ENCODE data around the gene TRIM16.
"Not testable (repeated sequence)": the region's sequence is repeated elsewhere in the genome, so short reads cannot be mapped to it uniquely, and the experiment has no call there.

TRIM16 gene

GRCh38 chr17:15683824-15684478 is at the start of gene TRIM16:
Gene TRIM16, minus strand, starts transcription at chr17:15684311. Its CDS starts 32,702 bp downstream, at chr17:15651609.
- DNase-seq (ENCODE audit: low spot score): peak; percentile 79

- not testable (repeated sequence) for DNase-seq (ENCODE audit: low spot score)
Measured at GRCh38 chr17:15733174-15733789, 49.2 kb upstream of the TRIM16 start.

GRCh38 chr17:15731900-15732299 is 47.8 kb upstream of the TRIM16 start, which contains the start of gene TBC1D26:
Gene TBC1D26, plus strand, starts transcription at chr17:15732283. Its CDS starts 3,066 bp downstream, at chr17:15735349.
- DNase-seq (ENCODE audit: low spot score): not testable (repeated sequence)

- not testable (repeated sequence) for DNase-seq (ENCODE audit: low spot score)
Measured at GRCh38 chr17:15730535-15730934, 46.4 kb upstream of the TRIM16 start.

GRCh38 chr17:15716601-15717563 is 32.8 kb upstream of the TRIM16 start:
- DNase-seq (ENCODE audit: low spot score): not testable (repeated sequence)

GRCh38 chr17:15708879-15709278 is 24.8 kb upstream of the TRIM16 start:
- not testable (repeated sequence) for DNase-seq (ENCODE audit: low spot score)

GRCh38 chr17:15704813-15705212 is 20.7 kb upstream of the TRIM16 start:
- DNase-seq (ENCODE audit: low spot score): not testable (repeated sequence)

GRCh38 chr17:15704239-15704638 is 20.1 kb upstream of the TRIM16 start:
- DNase-seq (ENCODE audit: low spot score): not testable (repeated sequence)

GRCh38 chr17:15699937-15700336 is 15.8 kb upstream of the TRIM16 start:
- DNase-seq (ENCODE audit: low spot score): not testable (repeated sequence)

- DNase-seq (ENCODE audit: low spot score): peak; percentile 98
Measured at GRCh38 chr17:15699413-15699924, 15.4 kb upstream of the TRIM16 start, which contains the start of gene ZNF286A. Gene ZNF286A, plus strand, starts transcription at chr17:15699752. Its CDS starts 578 bp downstream, at chr17:15700330.

GRCh38 chr17:15698967-15699366 is 14.9 kb upstream of the TRIM16 start:
- DNase-seq (ENCODE audit: low spot score): not testable (repeated sequence)

GRCh38 chr17:15687494-15687893 is 3.4 kb upstream of the TRIM16 start:
- DNase-seq (ENCODE audit: low spot score): not testable (repeated sequence)

GRCh38 chr17:15683135-15683534 is 976 bp downstream of the TRIM16 start:
- DNase-seq (ENCODE audit: low spot score): not testable (repeated sequence)

GRCh38 chr17:15675991-15676390 is 8.1 kb downstream of the TRIM16 start:
- DNase-seq (ENCODE audit: low spot score): not testable (repeated sequence)

- DNase-seq (ENCODE audit: low spot score): not testable (repeated sequence)
Measured at GRCh38 chr17:15674640-15675039, 9.5 kb downstream of the TRIM16 start.

- not testable (repeated sequence) for DNase-seq (ENCODE audit: low spot score)
Measured at GRCh38 chr17:15669526-15669925, 14.6 kb downstream of the TRIM16 start.

- DNase-seq (ENCODE audit: low spot score): no peak
Measured at GRCh38 chr17:15663691-15664090, 20.4 kb downstream of the TRIM16 start.

GRCh38 chr17:15663176-15663575 is 20.9 kb downstream of the TRIM16 start:
- DNase-seq (ENCODE audit: low spot score): no peak

- DNase-seq (ENCODE audit: low spot score): no peak
Measured at GRCh38 chr17:15662681-15663080, 21.4 kb downstream of the TRIM16 start.

- DNase-seq (ENCODE audit: low spot score): no peak
Measured at GRCh38 chr17:15660077-15660476, 24.0 kb downstream of the TRIM16 start.

- no peak for DNase-seq (ENCODE audit: low spot score)
Measured at GRCh38 chr17:15659663-15660062, 24.4 kb downstream of the TRIM16 start.

GRCh38 chr17:15659236-15659635 is 24.9 kb downstream of the TRIM16 start:
- no peak for DNase-seq (ENCODE audit: low spot score)
